WTC11 (cell line): ENCODE results near the gene SLC25A12. TPM values are rescaled to one million over a fixed set of nuclear protein-coding genes. Genes with fewer than 3 reads are reported as not detected.

Experiments
- ATAC-seq: fragments of 200-7000 bp; cut with Tn5 transposase; 2 replicates; pipeline ENCODE4 v1.10.0; 2021; ENCODE audit warnings: mild to moderate bottlenecking, moderate library complexity
- CTCF ChIA-PET: fragments of 300-600 bp; sonication (Branson Sonifier 250); formaldehyde crosslinking; loops from one replicate; lab custom pipeline; 2021; ENCODE audit warnings: antibody characterized with exemption; lab: Charles Lee
- POLR2A ChIA-PET: fragments of 350-600 bp; sonication (Branson Sonifier 250); formaldehyde crosslinking; loops from one replicate; lab custom pipeline; 2021; ENCODE audit warnings: antibody characterized with exemption; lab: Charles Lee
- DNase-seq: peaks from one replicate; pipeline ENCODE4 v3.0.0; 2021; ENCODE audit warnings: low spot score
- H3K27ac Mint-ChIP-seq: 2 replicates; pipeline ENCODE4 v1.8.0; 2021; ENCODE audit warnings: mixed read lengths
- H3K27me3 Mint-ChIP-seq: 2 replicates; pipeline ENCODE4 v1.8.0; 2021; ENCODE audit warnings: low read depth, mild to moderate bottlenecking, moderate library complexity, mixed read lengths
- H3K36me3 Mint-ChIP-seq: 2 replicates; pipeline ENCODE4 v1.8.0; 2021; ENCODE audit warnings: mixed read lengths
- H3K4me1 Mint-ChIP-seq: 2 replicates; pipeline ENCODE4 v1.8.0; 2022; ENCODE audit warnings: mixed read lengths
- H3K4me3 Mint-ChIP-seq: 2 replicates; pipeline ENCODE4 v1.8.0; 2021; ENCODE audit warnings: mild to moderate bottlenecking, moderate library complexity, mixed read lengths
- H3K9me3 Mint-ChIP-seq: 2 replicates; pipeline ENCODE4 v1.8.0; 2021; ENCODE audit warnings: mixed read lengths
- ATF2 ChIP-seq: sonication (generic); formaldehyde crosslinking; IDR thresholded peaks from 2 replicates; pipeline ENCODE4 v1.8.1; 2022; ENCODE audit warnings: low read depth, missing genetic modification reagents, borderline replicate concordance
- ATF6 ChIP-seq: sonication (generic); formaldehyde crosslinking; IDR thresholded peaks from 2 replicates; pipeline ENCODE4 v1.8.1; 2023; ENCODE audit warnings: mild to moderate bottlenecking, missing genetic modification reagents
- CREB1 ChIP-seq: sonication (generic); formaldehyde crosslinking; IDR thresholded peaks from 2 replicates; pipeline ENCODE4 v1.8.0; 2023; ENCODE audit warnings: mild to moderate bottlenecking, missing genetic modification reagents
- CREM ChIP-seq: sonication (generic); formaldehyde crosslinking; IDR thresholded peaks from 2 replicates; pipeline ENCODE4 v1.8.1; 2022; ENCODE audit warnings: mild to moderate bottlenecking, missing genetic modification reagents, moderate library complexity
- E2F1 ChIP-seq: sonication (generic); formaldehyde crosslinking; IDR thresholded peaks from 2 replicates; pipeline ENCODE4 v1.8.0; 2022; ENCODE audit warnings: mild to moderate bottlenecking, missing genetic modification reagents
- FOXK1 ChIP-seq: sonication (generic); formaldehyde crosslinking; IDR thresholded peaks from 2 replicates; pipeline ENCODE4 v1.8.0; 2022; ENCODE audit warnings: mild to moderate bottlenecking, moderate library complexity, missing genetic modification reagents
- GRHL2 ChIP-seq: fragments of 250-450 bp; sonication (Bioruptor Pico); IDR thresholded peaks from 2 replicates; pipeline ENCODE4 v1.8.0; 2022; ENCODE audit warnings: mild to moderate bottlenecking, moderate library complexity; ENCODE audit not compliant: insufficient replicate concordance, severe bottlenecking
- NFE2L1 ChIP-seq: sonication (generic); formaldehyde crosslinking; IDR thresholded peaks from 2 replicates; pipeline ENCODE4 v1.8.1; 2023; ENCODE audit warnings: missing genetic modification reagents
- NFYB ChIP-seq: sonication (generic); formaldehyde crosslinking; conservative IDR thresholded peaks from 2 replicates; pipeline ENCODE4 v1.8.0; 2022; ENCODE audit warnings: low read depth, missing genetic modification reagents
- NR3C1 ChIP-seq: sonication (generic); formaldehyde crosslinking; conservative IDR thresholded peaks from 2 replicates; pipeline ENCODE4 v1.8.1; 2023; ENCODE audit warnings: low read depth, mild to moderate bottlenecking, missing genetic modification reagents
- OVOL2 ChIP-seq: fragments of 250-450 bp; sonication (Bioruptor Pico); IDR thresholded peaks from 2 replicates; pipeline ENCODE4 v1.9.0; 2021; ENCODE audit warnings: mild to moderate bottlenecking, borderline replicate concordance
- RORB ChIP-seq: fragments of 250-450 bp; sonication (Bioruptor Pico); IDR thresholded peaks from 2 replicates; pipeline ENCODE4 v1.9.0; 2021; ENCODE audit warnings: mild to moderate bottlenecking
- SMAD3 ChIP-seq: sonication (generic); formaldehyde crosslinking; IDR thresholded peaks from 2 replicates; pipeline ENCODE4 v1.8.0; 2022; ENCODE audit warnings: missing genetic modification reagents, mild to moderate bottlenecking, borderline replicate concordance
- SOX15 ChIP-seq: fragments of 250-450 bp; sonication (Bioruptor Pico); IDR thresholded peaks from 2 replicates; pipeline ENCODE4 v1.9.0; 2021; ENCODE audit warnings: mild to moderate bottlenecking
- STAT6 ChIP-seq: sonication (generic); formaldehyde crosslinking; conservative IDR thresholded peaks from 2 replicates; pipeline ENCODE4 v1.8.1; 2023; ENCODE audit warnings: mild to moderate bottlenecking, low read depth, missing genetic modification reagents, moderate library complexity
- ZNF138 ChIP-seq: sonication (generic); formaldehyde crosslinking; conservative IDR thresholded peaks from 2 replicates; pipeline ENCODE4 v1.8.1; 2022; ENCODE audit warnings: mild to moderate bottlenecking, moderate library complexity, missing genetic modification reagents
- ZNF219 ChIP-seq: sonication (generic); formaldehyde crosslinking; IDR thresholded peaks from 2 replicates; pipeline ENCODE4 v1.8.0; 2023; ENCODE audit warnings: missing genetic modification reagents, mild to moderate bottlenecking, borderline replicate concordance
- ZNF232 ChIP-seq: sonication (generic); formaldehyde crosslinking; IDR thresholded peaks from 2 replicates; pipeline ENCODE4 v1.8.0; 2022; ENCODE audit warnings: mild to moderate bottlenecking, missing genetic modification reagents
- ZNF425 ChIP-seq: fragments of 250-450 bp; sonication (Bioruptor Pico); conservative IDR thresholded peaks from 2 replicates; pipeline ENCODE4 v1.9.0; 2021; ENCODE audit warnings: mild to moderate bottlenecking
- total RNA-seq: library from RNA; stranded (reverse); gene quantifications from 3 replicates; pipeline ENCODE4 v1.2.3, GENCODE V29; 2021

The SLC25A12 gene
- total RNA-seq, 1 experiment from 2014 or later = 9.0 TPM

- no peak for TF ChIP-seq STAT6 (CRISPR knock-in tag)
These were observed 15.5 kb downstream of the SLC25A12 start (continued) for GRCh38 chr2:171878481-171878993.

GRCh38 chr2:171874963-171875362 lies 19.1 kb downstream of the SLC25A12 start:
- Mint-ChIP-seq H3K4me1 (no peaks in the 10 kb centered on the region), H3K36me3 (peaks cover 17% of the 10 kb centered on the region), H3K27me3 (no peaks in the 10 kb centered on the region)
- POLR2A ChIA-PET = no interaction called here
- no peak for ATAC-seq
- TF ChIP-seq ZNF138 (CRISPR knock-in tag) = no peak
- TF ChIP-seq RORB (CRISPR knock-in tag) = no peak
- TF ChIP-seq CREM (CRISPR knock-in tag) = no peak
- no peak for TF ChIP-seq ZNF219 (CRISPR knock-in tag)
- TF ChIP-seq ATF2 (CRISPR knock-in tag) = no peak
- TF ChIP-seq NR3C1 (CRISPR knock-in tag) = no peak
- TF ChIP-seq OVOL2 (CRISPR knock-in tag) = no peak
- no peak for TF ChIP-seq CREB1
- no peak for TF ChIP-seq NFYB (CRISPR knock-in tag)
- TF ChIP-seq ZNF232 (CRISPR knock-in tag) = no peak
- TF ChIP-seq SOX15 = no peak
- no peak for TF ChIP-seq ATF6
- no peak for TF ChIP-seq NFE2L1 (CRISPR knock-in tag)
- TF ChIP-seq GRHL2 = no peak
- no peak for TF ChIP-seq ZNF425 (CRISPR knock-in tag)
- no peak for TF ChIP-seq E2F1 (CRISPR knock-in tag)
- no peak for TF ChIP-seq SMAD3 (CRISPR knock-in tag)
- no peak for TF ChIP-seq FOXK1
- TF ChIP-seq, all 79 proteins: peak for 0
- H3K9me3 Mint-ChIP-seq = peaks cover 12% of the 10 kb centered on the region
- no peak overlapping the region for H3K27ac Mint-ChIP-seq
- no peak for DNase-seq
- no peak overlapping the region for H3K4me3 Mint-ChIP-seq
- CTCF ChIA-PET = no interaction called here
